ENCODE results near the gene PHF20.
"Not testable (repeated sequence)": the region's sequence is repeated elsewhere in the genome, so short reads cannot be mapped to it uniquely, and the experiment has no call there.

PHF20 gene

DNA sequence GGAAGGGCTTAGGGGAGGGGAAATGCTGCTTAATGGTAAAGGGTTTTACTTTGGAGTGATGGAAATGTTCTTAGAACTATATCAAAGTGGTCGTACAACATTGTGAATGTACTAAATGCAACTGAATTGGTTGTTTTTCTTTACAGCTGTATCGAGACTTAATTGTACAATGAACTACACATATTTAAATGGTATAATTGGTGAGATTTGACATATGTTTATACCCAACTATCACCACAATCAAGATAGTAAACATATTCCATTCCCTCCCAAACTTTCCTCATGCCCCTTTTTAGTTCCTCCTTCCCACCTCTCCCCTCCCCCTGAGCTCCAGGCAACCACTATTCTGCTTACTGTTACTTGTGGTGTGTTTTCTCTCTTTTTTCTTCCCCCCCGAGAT is 138.4 kb downstream of the PHF20 start:
- no peak for DNase-seq

- peak in 3 of 56 donors; percentile 1 to 3 (median 2) for DNase-seq
Observed at GRCh38 chr20:35912881-35913280, 141.1 kb downstream of the PHF20 start.

- DNase-seq, result no peak
Observed at GRCh38 chr20:35917077-35917476, 145.3 kb downstream of the PHF20 start.

GRCh38 chr20:35918021-35918420 is 146.2 kb downstream of the PHF20 start:
- no peak for DNase-seq

DNA sequence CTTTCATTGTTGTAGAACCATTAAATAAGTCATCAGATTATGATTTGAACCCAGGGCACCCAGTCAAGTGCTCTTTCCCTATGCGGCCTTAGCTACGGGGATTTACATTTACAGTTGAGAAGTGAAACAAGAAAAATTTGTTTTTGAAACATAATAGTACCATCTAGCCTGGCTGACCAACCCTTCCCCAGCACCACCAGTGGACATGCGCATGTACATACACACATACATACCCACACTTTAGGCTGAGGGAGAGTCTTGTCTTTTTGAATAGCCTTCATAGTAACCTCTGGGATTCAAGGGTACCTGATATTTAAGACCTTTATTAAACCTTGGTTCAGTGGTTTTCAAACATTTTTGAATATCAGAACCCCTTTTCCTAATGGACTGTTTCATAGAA is 148.7 kb downstream of the PHF20 start:
- DNase-seq, result no peak

- no peak for DNase-seq
Observed at GRCh38 chr20:35929301-35929700, 157.5 kb downstream of the PHF20 start.

DNA sequence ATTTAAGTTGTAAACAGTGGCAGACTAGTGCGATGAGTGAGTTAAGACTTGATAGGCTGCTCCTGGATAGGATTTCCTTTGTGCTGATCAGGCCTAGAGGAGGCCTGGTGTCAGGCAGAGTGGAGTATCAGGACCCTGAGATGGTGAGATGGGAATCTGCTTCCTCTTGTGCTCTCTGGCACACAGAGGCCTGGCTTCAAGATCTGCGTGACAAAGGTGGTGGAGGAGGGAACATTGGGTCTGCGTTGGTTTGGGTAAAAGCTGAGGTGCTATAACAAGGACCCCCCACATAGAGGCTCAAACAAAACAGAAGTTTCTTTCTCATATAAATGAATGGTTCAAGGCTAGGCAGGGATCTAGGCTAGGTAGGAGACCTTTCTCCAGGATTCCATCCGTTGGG is 162.2 kb downstream of the PHF20 start:
- no peak for DNase-seq

GRCh38 chr20:35939264-35939663 is 167.4 kb downstream of the PHF20 start:
- DNase-seq, result no peak

- no peak for DNase-seq
Observed at GRCh38 chr20:35941620-35942019, 169.8 kb downstream of the PHF20 start.

DNA sequence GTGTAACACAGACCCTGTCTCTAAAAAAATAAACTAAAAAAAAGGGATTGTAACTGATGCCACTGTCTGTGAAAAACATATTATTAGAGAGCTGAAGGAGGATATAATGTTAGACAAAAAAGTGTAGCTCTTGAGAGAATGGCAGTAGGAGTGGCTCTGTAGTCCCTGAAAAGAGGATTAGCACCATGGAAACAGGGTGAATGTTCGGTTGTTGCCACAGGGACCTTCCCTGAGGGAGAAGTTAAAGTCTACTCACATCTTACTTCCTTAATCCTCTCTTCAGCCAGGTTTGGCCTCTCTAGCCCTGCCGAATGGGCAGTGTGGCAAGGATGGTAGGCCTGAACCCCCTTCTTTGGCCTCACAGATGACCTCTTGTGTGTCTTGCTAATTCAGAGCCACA is 170.4 kb downstream of the PHF20 start:
- DNase-seq, result peak in 11 of 56 donors; percentile 2 to 31 (median 13)

GRCh38 chr20:35947489-35947888 is 175.7 kb downstream of the PHF20 start:
- no peak for DNase-seq

DNA sequence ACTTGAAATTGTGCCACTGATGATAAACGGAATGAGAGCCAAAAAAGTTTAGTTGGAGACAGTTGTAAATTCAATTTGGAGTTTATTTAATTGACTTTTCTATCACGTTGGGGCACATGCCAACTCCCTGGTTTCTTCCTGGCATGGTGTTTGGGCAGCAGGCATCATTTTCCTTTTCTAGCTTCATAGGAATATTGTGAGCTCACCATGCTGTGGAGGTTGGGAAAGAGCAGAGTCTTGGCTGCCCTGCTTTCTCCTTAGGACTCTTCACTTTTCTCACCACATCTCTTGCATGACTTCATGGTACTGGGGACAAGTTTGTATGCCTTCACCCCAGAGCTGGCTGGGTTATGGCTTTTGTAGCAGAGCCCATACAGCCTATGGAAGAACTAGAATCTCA is 176.1 kb downstream of the PHF20 start:
- no peak for DNase-seq

DNA sequence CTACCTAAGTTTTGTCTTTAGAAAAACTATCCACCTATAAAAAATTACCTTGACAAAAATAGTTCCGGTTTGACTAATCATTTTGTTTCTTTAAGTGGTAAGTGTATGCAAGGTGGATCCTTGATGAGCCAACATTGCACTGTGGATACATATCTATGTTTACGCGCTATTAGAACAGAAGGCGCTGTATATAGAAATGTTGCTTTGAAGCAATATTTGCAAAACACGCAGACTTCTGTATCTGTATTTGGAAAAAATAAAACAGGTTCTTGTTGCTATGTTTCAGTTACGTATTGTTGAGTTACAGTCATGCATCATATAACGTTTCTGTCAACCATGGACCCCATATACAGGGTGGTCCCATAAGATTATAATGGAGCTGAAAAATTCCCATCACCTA is 178.3 kb downstream of the PHF20 start:
- no peak for DNase-seq

DNA sequence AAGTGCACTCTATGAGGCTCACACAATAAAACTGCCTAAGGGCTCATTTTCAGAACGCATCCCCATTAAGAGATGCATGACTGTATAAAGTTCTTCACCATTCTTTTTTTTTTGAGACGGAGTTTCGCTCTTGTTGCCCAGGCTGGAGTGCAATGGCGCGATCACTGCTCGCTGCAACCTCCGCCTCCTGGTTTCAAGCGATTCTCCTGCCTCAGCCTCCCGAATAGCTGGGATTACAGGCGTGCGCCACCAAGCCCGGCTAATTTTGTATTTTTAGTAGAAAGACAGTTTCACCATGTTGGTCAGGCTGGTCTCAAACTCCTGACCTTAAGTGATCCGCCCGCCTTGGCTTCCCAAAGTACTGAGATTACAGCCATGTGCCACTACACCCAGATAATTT is 180.3 kb downstream of the PHF20 start:
- DNase-seq, result not testable (repeated sequence)

- no peak for DNase-seq
Observed at GRCh38 chr20:35952480-35953386, 180.9 kb downstream of the PHF20 start.

DNA sequence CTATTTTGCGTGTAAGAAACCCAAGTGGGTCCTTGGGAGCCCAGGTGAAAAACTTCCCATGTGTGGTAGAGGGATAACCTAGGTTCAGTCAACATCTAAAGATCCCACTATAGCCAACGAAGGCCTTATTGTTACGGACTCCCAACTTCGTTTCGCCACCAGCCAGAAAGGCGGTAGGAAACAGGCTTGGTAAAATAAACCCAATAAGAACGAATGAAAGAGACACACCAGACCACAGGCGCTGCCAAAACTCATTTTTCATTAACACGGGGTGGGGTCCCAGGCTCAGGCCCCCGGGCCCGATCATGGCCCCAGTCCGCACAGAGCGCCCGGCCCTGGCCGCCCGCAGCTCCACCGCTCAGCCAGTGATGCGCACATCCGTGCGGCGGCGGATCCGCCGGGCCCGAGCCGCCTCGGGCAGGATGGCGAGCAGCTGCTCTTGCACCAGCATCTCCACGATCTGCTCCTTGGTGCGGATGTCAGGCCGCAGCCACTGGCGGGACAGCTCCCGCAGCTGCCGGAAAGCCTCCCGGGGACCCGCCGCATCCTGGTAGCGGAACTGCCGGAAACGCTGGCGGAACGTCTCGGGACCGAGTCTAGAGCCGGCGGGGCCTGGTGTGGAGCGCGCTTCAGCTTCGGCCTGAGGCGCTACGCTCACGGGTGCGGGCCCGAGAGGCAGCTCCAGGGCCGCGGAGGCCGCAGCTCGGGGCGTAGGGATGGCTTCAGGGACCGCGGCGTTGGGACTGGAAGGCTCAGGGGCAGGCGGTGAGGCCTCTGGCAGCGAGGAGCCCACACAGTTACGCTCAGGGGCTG is 181.8 kb downstream of the PHF20 start:
- peak in 31 of 56 donors; percentile 32 to 79 (median 56) for DNase-seq

DNA sequence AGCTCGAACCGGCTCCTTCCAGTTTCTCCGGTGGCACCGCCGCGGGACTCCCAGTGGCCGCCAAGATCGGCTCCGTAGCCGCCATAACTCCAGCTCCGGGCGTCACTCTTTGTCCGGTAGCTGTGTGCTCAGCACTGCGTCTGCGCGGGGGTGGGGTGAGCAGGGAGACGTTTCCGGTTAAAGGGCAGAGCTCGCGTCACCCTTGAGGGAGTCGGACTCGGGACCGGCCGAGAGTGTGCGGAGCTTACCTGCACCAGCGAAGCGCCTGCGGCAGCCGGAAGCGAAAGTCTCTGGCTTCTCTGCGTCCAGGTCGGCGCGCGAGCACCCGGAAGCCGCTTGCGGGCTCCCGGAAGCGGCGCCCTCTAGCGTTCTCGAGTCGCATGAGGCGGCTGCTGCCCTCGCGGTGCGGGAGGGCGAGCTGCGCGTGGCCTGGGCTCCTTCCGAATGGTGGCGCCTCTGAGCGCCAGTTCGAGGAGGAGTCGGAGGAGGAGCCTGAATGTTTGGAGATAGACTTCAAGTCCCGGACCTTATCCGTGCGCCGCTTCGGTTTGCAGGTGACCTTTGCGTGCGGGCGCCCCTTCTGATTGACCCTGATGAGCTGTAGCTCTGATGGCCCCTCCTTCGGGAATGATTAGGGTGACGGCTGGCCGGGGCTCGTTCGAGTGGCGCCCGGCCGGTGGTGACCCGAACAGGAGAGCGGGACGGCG is 182.5 kb downstream of the PHF20 start, which contains the start of gene SCAND1:
TSS of gene SCAND1 (minus strand) at position 303 of the 707 bp plus-strand sequence. CDS start at position 85, 218 bp downstream.
- peak; percentile 81 to 100 (median 95) for DNase-seq

DNA sequence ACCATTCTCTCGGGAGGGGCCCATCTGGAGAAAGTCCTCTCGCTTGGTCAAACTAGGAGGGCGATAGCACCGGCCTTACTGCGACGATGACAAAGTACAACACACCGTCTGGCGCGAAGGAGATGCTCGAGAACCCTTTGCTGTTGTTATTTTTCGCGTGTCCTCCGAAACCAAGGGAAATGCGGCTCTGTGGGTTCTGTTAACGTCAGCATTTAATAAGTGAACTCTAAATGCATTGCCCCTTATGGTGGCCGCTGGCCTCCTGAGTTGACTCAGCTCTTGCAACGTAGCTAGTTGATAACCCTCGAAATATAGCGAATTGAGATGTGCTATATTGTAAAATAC is 183.1 kb downstream of the PHF20 start:
- DNase-seq, result peak in 1 of 56 donors; percentile 61

- DNase-seq, result no peak
Observed at GRCh38 chr20:35956616-35957015, 184.8 kb downstream of the PHF20 start.

DNA sequence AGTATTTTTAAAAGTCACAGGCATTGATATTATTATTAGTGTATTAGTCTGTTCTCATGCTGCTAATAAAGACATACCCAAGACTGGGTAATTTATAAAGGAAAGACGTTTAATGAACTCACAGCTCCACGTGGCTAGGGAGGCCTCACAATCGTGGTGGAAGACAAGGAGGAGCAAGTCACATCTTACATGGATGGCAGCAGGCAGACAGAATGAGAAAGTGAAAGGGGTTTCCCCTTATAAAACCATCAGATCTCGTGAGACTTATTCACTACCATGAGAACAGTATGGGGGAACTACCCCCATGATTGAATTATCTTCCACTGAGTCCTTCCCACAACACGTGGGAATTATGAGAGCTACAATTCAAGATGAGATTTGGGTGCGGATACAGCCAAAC is 187.5 kb downstream of the PHF20 start:
- not testable (repeated sequence) for DNase-seq

DNA sequence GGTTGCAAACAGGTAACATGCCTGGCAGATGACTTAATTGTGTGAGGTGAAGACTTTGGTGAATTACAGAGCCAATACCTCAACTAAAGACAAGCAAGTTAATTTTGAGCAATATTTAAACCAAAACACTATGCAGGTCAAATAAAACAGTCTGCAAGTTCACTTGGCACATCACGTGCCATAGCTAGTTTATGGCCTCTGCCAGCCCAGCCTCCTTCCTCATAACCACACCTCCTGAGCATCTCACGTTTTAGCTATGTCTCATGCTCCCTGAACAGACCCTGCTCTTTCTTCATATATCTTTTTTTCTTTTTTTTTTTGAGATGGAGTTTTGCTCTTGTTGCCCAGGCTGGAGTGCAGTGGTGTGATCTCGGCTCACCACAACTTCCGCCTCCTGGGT is 192.1 kb downstream of the PHF20 start:
- no peak for DNase-seq
